Measurements from ENCODE around the gene CASTOR1. TPM values are rescaled to one million over a fixed set of nuclear protein-coding genes. Genes with fewer than 3 reads are reported as not detected.

Gene CASTOR1
- total RNA-seq, 1 donor from 2014 or later: 9.8 TPM

GRCh38 chr22:30297991-30298701 lies 8.8 kb upstream of the CASTOR1 start:
- DNase-seq (ENCODE audit: low read depth): peak; percentile 28

- no peak for DNase-seq (ENCODE audit: low read depth)
Observed at GRCh38 chr22:30297276-30297990, 8.1 kb upstream of the CASTOR1 start.

- DNase-seq (ENCODE audit: low read depth): no peak
Observed at GRCh38 chr22:30296833-30297232, 7.5 kb upstream of the CASTOR1 start.

GRCh38 chr22:30296324-30296723 lies 7.0 kb upstream of the CASTOR1 start:
- no peak for DNase-seq (ENCODE audit: low read depth)

- DNase-seq (ENCODE audit: low read depth): no peak
Observed at GRCh38 chr22:30295576-30295975, 6.3 kb upstream of the CASTOR1 start.

- no peak for DNase-seq (ENCODE audit: low read depth)
Observed at GRCh38 chr22:30294830-30295229, 5.5 kb upstream of the CASTOR1 start.

- DNase-seq (ENCODE audit: low read depth): no peak
Observed at GRCh38 chr22:30294066-30294465, 4.8 kb upstream of the CASTOR1 start.

GRCh38 chr22:30293026-30293425 lies 3.7 kb upstream of the CASTOR1 start:
- no peak for DNase-seq (ENCODE audit: low read depth)

GRCh38 chr22:30292069-30292970 lies 3.0 kb upstream of the CASTOR1 start:
- DNase-seq (ENCODE audit: low read depth): no peak

- DNase-seq (ENCODE audit: low read depth): peak; percentile 70
Observed at GRCh38 chr22:30291058-30291892, 2.0 kb upstream of the CASTOR1 start.

GRCh38 chr22:30290342-30291057 lies 1.2 kb upstream of the CASTOR1 start:
- peak; percentile 72 for DNase-seq (ENCODE audit: low read depth)

GRCh38 chr22:30289980-30290313 lies 642 bp upstream of the CASTOR1 start:
- DNase-seq (ENCODE audit: low read depth): no peak

GRCh38 chr22:30288419-30289140 lies 725 bp downstream of the CASTOR1 start:
- no peak for DNase-seq (ENCODE audit: low read depth)

- DNase-seq (ENCODE audit: low read depth): peak; percentile 91
Observed at GRCh38 chr22:30287648-30288418, 1.5 kb downstream of the CASTOR1 start.

- peak; percentile 36 for DNase-seq (ENCODE audit: low read depth)
Observed at GRCh38 chr22:30286813-30287647, 2.3 kb downstream of the CASTOR1 start.

- DNase-seq (ENCODE audit: low read depth): no peak
Observed at GRCh38 chr22:30286331-30286730, 3.0 kb downstream of the CASTOR1 start.

GRCh38 chr22:30285846-30286200 lies 3.5 kb downstream of the CASTOR1 start:
- no peak for DNase-seq (ENCODE audit: low read depth)

GRCh38 chr22:30285176-30285845 lies 4.0 kb downstream of the CASTOR1 start:
- no peak for DNase-seq (ENCODE audit: low read depth)
